Tibial nerve (tissue), 3 donors: ENCODE results near the gene ZBED5.

Experiments
- CTCF ChIP-seq, 5 experiments: fragments of 200-600 bp in 3 of 5; fragments of 450-650 bp in 2 of 5; sonication (generic) in 3 of 5; IDR thresholded peaks; one replicate each; pipeline ENCODE4 v1.5.1; 2016 to 2019; ENCODE audit warnings: antibody characterized with exemption in 5 of 5, mild to moderate bottlenecking in 3 of 5, moderate library complexity in 2 of 5
- POLR2A ChIP-seq, 2 donors: fragments of 450-650 bp; IDR thresholded peaks; one replicate each; pipeline ENCODE4 v1.6.1; 2017; ENCODE audit warnings: antibody characterized with exemption in 2 of 2, mild to moderate bottlenecking in 2 of 2, moderate library complexity in 2 of 2

- TF ChIP-seq CTCF (IDR thresholded peaks at IDR 0.05) (no peak), POLR2A (IDR thresholded peaks at IDR 0.05) (no peak)
Observed at GRCh38 chr11:10829139-10829538, 28.7 kb downstream of the ZBED5 start.
